Measurements from ENCODE around the gene FLT3LG. TPM values are rescaled to one million over a fixed set of nuclear protein-coding genes. Genes with fewer than 3 reads are reported as not detected.

The FLT3LG gene
- total and polyA plus RNA-seq, 2 of the 8 experiments (the other 6 are each of a cell fraction or from before 2014, with no cell fraction given) = 1.6 to 3.2 TPM

- no peak for TF ChIP-seq HDAC2 (IDR thresholded peaks at IDR 0.05; ENCODE audit: borderline replicate concordance in 1 of 2, low read depth in 2 of 2, low read length in 2 of 2)
- peak; percentile 55 to 85 (median 78) for TF ChIP-seq CTCF (IDR thresholded peaks at IDR 0.05; ENCODE audit: control extremely low read depth in 1 of 3, insufficient read depth in 1 of 3, low read depth in 1 of 3, low read length in 3 of 3)
- TF ChIP-seq MAFK (IDR thresholded peaks at IDR 0.05; ENCODE audit: low read depth, low read length) = peak; percentile 62; the same call in 1 of the 2 replicates
- TF ChIP-seq KDM1A (IDR thresholded peaks at IDR 0.05; ENCODE audit: borderline replicate concordance, low read length) = no peak
- TF ChIP-seq TBP (IDR thresholded peaks at IDR 0.05; ENCODE audit: low read depth, low read length) = no peak
- no peak for TF ChIP-seq CEBPB (IDR thresholded peaks at IDR 0.05; ENCODE audit: low read depth, low read length)
- no peak for TF ChIP-seq BCL11A (IDR thresholded peaks at IDR 0.05; ENCODE audit: low read depth in 2 of 2, low read length in 2 of 2)
- TF ChIP-seq JUND (IDR thresholded peaks at IDR 0.05; ENCODE audit: low read length) = no peak
- TF ChIP-seq E2F6 (IDR thresholded peaks at IDR 0.05) = peak; percentile 73
- no peak for TF ChIP-seq SIRT6 (IDR thresholded peaks at IDR 0.05; ENCODE audit: low read length)
- TF ChIP-seq, protein P1, sequence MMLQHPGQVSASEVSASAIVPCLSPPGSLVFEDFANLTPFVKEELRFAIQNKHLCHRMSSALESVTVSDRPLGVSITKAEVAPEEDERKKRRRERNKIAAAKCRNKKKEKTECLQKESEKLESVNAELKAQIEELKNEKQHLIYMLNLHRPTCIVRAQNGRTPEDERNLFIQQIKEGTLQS (IDR thresholded peaks at IDR 0.05; ENCODE audit: insufficient read depth, low read depth, low read length) = no peak
Observed at GRCh38 chr19:49430678-49431329, 43.2 kb upstream of the FLT3LG start (continued).

Data from H1 (cell line).